Panc1 (cell line): ENCODE results near the gene EEF2K.

Source experiments
- POLR2AphosphoS5 ChIP-seq: IDR thresholded peaks from 2 replicates; pipeline ENCODE4 v1.6.1; 2012; ENCODE audit warnings: mild to moderate bottlenecking, low read depth, low read length, moderate library complexity
- SIN3A ChIP-seq: IDR thresholded peaks from 2 replicates; pipeline ENCODE4 v1.6.1; 2012; ENCODE audit warnings: low read depth, mild to moderate bottlenecking, low read length, moderate library complexity, borderline replicate concordance; ENCODE audit not compliant: insufficient read depth
- TF ChIP-seq, protein P1 (sequence below): fragments of 450-650 bp; IDR thresholded peaks from 2 replicates; pipeline ENCODE4 v1.5.1; 2017; ENCODE audit warnings: mild to moderate bottlenecking
- TF ChIP-seq, protein P2 (sequence below), 2 experiments: IDR thresholded peaks; 2 replicates each; pipeline ENCODE4 v1.6.1; 2011 to 2012; ENCODE audit warnings: low read depth in 2 of 2, control low read depth in 1 of 2, low read length in 1 of 2, mild to moderate bottlenecking in 1 of 2, moderate library complexity in 1 of 2; ENCODE audit not compliant: insufficient read depth in 1 of 2

DNA sequence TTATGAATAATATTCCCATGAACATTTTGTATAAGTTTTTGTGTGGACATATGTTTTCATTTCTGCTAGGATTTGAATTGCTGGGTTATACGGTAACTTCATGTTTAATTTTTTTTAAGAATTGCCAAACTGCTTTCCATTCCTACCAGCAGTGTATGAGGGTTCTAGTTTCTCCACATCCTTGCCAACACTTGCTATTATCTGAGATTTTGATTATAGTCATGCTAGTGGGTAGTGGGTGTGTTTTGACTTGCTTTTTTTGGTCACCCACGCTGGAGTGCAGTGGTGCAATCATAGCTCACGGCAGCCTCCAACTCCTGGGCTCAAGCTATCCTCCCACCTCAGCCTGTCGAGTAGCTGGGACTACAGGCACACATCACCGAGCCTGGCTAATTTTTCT lies 3.0 kb upstream of the EEF2K start:
- TF ChIP-seq, protein P1, sequence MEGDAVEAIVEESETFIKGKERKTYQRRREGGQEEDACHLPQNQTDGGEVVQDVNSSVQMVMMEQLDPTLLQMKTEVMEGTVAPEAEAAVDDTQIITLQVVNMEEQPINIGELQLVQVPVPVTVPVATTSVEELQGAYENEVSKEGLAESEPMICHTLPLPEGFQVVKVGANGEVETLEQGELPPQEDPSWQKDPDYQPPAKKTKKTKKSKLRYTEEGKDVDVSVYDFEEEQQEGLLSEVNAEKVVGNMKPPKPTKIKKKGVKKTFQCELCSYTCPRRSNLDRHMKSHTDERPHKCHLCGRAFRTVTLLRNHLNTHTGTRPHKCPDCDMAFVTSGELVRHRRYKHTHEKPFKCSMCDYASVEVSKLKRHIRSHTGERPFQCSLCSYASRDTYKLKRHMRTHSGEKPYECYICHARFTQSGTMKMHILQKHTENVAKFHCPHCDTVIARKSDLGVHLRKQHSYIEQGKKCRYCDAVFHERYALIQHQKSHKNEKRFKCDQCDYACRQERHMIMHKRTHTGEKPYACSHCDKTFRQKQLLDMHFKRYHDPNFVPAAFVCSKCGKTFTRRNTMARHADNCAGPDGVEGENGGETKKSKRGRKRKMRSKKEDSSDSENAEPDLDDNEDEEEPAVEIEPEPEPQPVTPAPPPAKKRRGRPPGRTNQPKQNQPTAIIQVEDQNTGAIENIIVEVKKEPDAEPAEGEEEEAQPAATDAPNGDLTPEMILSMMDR, result no peak
- TF ChIP-seq SIN3A (no peak), POLR2AphosphoS5 (no peak)
- TF ChIP-seq, protein P2, sequence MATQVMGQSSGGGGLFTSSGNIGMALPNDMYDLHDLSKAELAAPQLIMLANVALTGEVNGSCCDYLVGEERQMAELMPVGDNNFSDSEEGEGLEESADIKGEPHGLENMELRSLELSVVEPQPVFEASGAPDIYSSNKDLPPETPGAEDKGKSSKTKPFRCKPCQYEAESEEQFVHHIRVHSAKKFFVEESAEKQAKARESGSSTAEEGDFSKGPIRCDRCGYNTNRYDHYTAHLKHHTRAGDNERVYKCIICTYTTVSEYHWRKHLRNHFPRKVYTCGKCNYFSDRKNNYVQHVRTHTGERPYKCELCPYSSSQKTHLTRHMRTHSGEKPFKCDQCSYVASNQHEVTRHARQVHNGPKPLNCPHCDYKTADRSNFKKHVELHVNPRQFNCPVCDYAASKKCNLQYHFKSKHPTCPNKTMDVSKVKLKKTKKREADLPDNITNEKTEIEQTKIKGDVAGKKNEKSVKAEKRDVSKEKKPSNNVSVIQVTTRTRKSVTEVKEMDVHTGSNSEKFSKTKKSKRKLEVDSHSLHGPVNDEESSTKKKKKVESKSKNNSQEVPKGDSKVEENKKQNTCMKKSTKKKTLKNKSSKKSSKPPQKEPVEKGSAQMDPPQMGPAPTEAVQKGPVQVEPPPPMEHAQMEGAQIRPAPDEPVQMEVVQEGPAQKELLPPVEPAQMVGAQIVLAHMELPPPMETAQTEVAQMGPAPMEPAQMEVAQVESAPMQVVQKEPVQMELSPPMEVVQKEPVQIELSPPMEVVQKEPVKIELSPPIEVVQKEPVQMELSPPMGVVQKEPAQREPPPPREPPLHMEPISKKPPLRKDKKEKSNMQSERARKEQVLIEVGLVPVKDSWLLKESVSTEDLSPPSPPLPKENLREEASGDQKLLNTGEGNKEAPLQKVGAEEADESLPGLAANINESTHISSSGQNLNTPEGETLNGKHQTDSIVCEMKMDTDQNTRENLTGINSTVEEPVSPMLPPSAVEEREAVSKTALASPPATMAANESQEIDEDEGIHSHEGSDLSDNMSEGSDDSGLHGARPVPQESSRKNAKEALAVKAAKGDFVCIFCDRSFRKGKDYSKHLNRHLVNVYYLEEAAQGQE (IDR thresholded peaks at IDR 0.05; ENCODE audit: insufficient read depth in 1 of 2, low read depth in 2 of 2, low read length in 1 of 2), result no peak
